ENCODE results near the gene CHKA.

Gene CHKA

DNA sequence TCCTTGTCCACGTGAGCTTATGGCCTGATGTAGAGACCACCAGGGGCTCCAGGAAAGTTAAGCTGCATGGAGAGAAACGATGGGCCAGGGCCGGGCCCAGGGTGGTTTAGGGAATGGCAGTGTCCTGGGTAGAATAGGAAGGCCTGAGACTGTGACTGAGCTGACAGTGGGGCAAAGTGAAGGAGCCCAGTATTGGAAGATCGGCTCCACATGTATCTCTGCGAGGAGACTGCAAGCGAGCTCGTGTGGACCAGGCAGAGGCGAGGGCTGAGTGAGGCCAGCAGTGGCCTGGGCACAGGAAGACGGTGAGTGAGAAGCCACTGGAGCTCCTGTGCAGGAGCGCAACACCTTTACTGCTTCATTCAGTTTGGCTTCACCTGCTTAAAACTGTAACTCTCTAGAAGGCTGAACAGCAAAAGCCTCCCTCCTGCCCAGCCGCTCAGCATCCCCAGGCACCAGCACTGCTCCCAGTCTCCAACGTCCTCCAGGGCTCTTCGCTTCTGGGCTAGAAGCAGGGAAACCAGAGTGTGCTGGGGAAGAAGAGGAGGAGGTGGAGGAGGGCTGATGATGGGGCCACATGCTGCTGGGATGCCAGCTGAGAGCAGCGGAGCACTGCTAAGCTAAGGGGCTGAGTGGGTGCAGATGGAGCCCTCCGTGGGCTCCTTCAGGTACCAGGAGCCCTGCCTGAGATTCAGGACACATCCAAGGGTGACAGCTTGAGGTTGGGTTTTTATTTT, 68.9 kb downstream of the CHKA start:
- in situ Hi-C loops (cut with HindIII; ENCODE audit: low pct_unique_long_range_greater_than_20kb, low sequenced_read_pairs), result no loop called here
- DNase-seq (ENCODE audit: low read depth in 1 of 2, low spot score in 1 of 2), result no peak
- TF ChIP-seq JUND (IDR thresholded peaks at IDR 0.05; ENCODE audit: low read depth), result no peak

- no peak for DNase-seq (ENCODE audit: low read depth in 1 of 2, low spot score in 1 of 2)
- no peak for TF ChIP-seq JUND (IDR thresholded peaks at IDR 0.05; ENCODE audit: low read depth)
- in situ Hi-C loops (cut with HindIII; ENCODE audit: low pct_unique_long_range_greater_than_20kb, low sequenced_read_pairs), result no loop called here
Observed at GRCh38 chr11:68051191-68052136, 69.7 kb downstream of the CHKA start.

- in situ Hi-C loops (cut with HindIII; ENCODE audit: low pct_unique_long_range_greater_than_20kb, low sequenced_read_pairs), result no loop called here
- no peak for TF ChIP-seq JUND (IDR thresholded peaks at IDR 0.05; ENCODE audit: low read depth)
- DNase-seq (ENCODE audit: low read depth in 1 of 2, low spot score in 1 of 2), result no peak
Observed at GRCh38 chr11:68050371-68050841, 70.8 kb downstream of the CHKA start.

GRCh38 chr11:68049509-68050370, 71.4 kb downstream of the CHKA start:
- DNase-seq (ENCODE audit: low read depth in 1 of 2, low spot score in 1 of 2), result no peak
- in situ Hi-C loops (cut with HindIII; ENCODE audit: low pct_unique_long_range_greater_than_20kb, low sequenced_read_pairs), result no loop called here
- no peak for TF ChIP-seq JUND (IDR thresholded peaks at IDR 0.05; ENCODE audit: low read depth)

DNA sequence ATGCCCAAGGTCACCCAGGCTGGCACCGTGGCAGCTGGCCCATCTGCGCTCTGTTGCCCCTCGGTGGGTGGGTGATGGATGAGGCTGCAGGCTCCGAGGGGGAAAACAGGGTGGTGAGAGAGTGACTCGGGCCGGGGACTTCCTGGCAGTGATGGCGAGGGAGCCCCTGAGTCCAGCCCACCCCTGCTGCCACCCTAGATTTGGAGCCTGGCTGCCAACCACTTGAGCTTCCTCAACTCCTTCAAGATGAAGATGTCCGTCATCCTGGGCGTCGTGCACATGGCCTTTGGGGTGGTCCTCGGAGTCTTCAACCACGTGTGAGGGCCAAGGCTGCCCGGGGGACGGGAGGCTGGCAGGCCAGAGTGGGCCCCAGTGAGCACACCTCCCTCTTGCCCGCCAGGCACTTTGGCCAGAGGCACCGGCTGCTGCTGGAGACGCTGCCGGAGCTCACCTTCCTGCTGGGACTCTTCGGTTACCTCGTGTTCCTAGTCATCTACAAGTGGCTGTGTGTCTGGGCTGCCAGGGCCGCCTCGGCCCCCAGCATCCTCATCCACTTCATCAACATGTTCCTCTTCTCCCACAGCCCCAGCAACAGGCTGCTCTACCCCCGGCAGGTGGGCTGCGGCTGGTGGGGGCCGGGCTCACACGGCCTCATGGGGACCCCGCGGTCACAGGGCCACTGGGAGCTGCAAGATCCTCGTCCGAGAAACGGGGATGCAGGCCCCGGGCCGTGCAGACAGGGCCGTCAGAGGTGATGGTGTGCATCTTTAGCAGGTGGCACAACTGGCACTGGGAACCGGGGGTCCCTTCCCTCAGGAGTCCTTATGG, 72.3 kb downstream of the CHKA start:
- in situ Hi-C loops (cut with HindIII; ENCODE audit: low pct_unique_long_range_greater_than_20kb, low sequenced_read_pairs), result no loop called here
- TF ChIP-seq JUND (IDR thresholded peaks at IDR 0.05; ENCODE audit: low read depth), result no peak
- DNase-seq (ENCODE audit: low read depth in 1 of 2, low spot score in 1 of 2), result no peak

DNA sequence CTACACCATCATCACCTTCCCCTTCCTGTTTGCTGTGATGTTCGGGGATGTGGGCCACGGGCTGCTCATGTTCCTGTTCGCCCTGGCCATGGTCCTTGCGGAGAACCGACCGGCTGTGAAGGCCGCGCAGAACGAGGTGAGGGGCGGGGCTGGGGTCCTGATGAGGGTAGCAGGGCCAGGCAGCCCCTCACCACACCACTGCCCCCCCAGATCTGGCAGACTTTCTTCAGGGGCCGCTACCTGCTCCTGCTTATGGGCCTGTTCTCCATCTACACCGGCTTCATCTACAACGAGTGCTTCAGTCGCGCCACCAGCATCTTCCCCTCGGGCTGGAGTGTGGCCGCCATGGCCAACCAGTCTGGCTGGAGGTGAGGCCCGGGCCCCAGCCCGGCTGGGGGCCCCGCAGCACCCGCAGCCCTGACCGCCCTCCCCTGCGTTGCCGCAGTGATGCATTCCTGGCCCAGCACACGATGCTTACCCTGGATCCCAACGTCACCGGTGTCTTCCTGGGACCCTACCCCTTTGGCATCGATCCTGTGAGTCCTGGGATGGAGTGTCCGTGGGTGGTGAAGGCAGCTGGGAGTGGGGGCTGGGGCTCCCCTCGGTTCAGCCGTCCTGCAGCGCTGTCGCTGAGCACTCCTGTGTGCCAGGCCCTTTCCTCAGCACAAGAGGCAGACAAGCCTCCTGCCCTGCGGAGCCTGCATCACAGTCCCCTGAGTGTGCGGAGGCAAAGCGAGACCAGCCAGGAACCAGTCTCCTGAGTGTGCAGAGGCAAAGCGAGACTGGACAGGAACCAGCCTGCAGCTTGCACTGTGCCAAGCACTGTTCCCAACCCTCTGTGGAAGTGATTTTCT, 73.5 kb downstream of the CHKA start:
- in situ Hi-C loops (cut with HindIII; ENCODE audit: low pct_unique_long_range_greater_than_20kb, low sequenced_read_pairs), result no loop called here
- DNase-seq (ENCODE audit: low read depth in 1 of 2, low spot score in 1 of 2), result no peak
- no peak for TF ChIP-seq JUND (IDR thresholded peaks at IDR 0.05; ENCODE audit: low read depth)

- in situ Hi-C loops (cut with HindIII; ENCODE audit: low pct_unique_long_range_greater_than_20kb, low sequenced_read_pairs), result no loop called here
- no peak for DNase-seq (ENCODE audit: low read depth in 1 of 2, low spot score in 1 of 2)
- no peak for TF ChIP-seq JUND (IDR thresholded peaks at IDR 0.05; ENCODE audit: low read depth)
Observed at GRCh38 chr11:68044898-68045351, 76.3 kb downstream of the CHKA start.

- no peak for TF ChIP-seq JUND (IDR thresholded peaks at IDR 0.05; ENCODE audit: low read depth)
- no peak for DNase-seq (ENCODE audit: low read depth in 1 of 2, low spot score in 1 of 2)
- in situ Hi-C loops (cut with HindIII; ENCODE audit: low pct_unique_long_range_greater_than_20kb, low sequenced_read_pairs), result no loop called here
Observed at GRCh38 chr11:68044145-68044813, 76.9 kb downstream of the CHKA start.

GRCh38 chr11:68043349-68044144, 77.6 kb downstream of the CHKA start:
- DNase-seq (ENCODE audit: low read depth in 1 of 2, low spot score in 1 of 2), result no peak
- in situ Hi-C loops (cut with HindIII; ENCODE audit: low pct_unique_long_range_greater_than_20kb, low sequenced_read_pairs), result no loop called here
- no peak for TF ChIP-seq JUND (IDR thresholded peaks at IDR 0.05; ENCODE audit: low read depth)

GRCh38 chr11:68043029-68043348, 78.2 kb downstream of the CHKA start:
- DNase-seq (ENCODE audit: low read depth in 1 of 2, low spot score in 1 of 2), result no peak
- in situ Hi-C loops (cut with HindIII; ENCODE audit: low pct_unique_long_range_greater_than_20kb, low sequenced_read_pairs), result no loop called here
- no peak for TF ChIP-seq JUND (IDR thresholded peaks at IDR 0.05; ENCODE audit: low read depth)
